GM21381 (cell line): ENCODE data around the gene GPX3.

Source experiments
- ATAC-seq: cut with Tn5 transposase; IDR thresholded peaks from one replicate; pipeline ENCODE4 v1.9.1; 2021; ENCODE audit warnings: mild to moderate bottlenecking, moderate library complexity; ENCODE audit not compliant: unreplicated experiment

Gene GPX3, protein sequence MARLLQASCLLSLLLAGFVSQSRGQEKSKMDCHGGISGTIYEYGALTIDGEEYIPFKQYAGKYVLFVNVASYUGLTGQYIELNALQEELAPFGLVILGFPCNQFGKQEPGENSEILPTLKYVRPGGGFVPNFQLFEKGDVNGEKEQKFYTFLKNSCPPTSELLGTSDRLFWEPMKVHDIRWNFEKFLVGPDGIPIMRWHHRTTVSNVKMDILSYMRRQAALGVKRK

DNA sequence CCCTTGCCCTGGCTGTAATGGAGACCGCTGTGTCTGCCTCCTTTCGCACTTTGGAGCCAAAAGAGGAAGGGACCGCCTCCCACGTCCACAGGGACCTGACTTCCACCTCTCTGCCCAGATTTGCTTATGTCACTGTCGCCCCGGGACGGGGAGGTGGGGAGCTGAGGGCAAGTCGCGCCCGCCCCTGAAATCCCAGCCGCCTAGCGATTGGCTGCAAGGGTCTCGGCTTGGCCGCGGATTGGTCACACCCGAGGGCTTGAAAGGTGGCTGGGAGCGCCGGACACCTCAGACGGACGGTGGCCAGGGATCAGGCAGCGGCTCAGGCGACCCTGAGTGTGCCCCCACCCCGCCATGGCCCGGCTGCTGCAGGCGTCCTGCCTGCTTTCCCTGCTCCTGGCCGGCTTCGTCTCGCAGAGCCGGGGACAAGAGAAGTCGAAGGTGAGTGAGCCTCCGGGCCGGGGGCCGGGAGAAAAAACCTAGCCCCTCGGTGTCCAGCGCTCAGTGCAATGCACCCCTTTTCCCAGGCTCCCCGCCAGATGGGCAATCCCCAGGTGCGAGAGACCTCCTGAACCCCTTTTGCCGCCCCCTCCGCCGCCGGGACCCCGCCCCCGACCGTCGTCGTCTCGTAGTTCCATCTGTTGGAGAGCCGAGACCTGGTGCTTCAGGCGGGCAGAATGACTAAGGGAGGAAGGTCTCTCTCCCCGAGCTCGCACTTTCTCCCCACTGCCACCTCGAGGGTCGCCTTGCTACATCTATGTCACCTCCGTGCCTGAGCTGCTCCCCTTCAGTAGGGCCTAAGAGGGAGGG is at the start of gene GPX3:
Gene GPX3 (plus strand): TSS at position 288 of the 807 bp plus-strand sequence. CDS start 64 bp downstream, at position 352.
- peak; percentile 67 for ATAC-seq

DNA sequence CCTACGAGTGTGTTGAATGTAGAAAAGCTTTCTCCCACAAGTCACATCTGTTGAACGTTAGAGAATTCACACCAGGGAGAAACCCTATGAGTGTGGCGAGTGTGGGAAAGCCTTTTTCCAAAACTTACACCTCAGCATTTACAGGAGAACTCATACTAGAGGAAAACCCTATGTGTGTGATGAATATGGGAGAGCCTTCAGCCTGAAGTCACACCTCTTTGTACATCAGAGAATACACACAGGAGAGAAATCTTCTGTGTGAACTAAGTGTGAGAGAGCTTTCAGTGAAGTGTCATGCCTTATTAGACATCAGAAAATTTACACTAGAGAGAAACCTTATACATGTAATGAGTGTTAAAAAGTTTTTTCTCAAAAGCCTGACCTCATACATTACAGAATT is 41.8 kb upstream of the GPX3 start:
- no peak for ATAC-seq

DNA sequence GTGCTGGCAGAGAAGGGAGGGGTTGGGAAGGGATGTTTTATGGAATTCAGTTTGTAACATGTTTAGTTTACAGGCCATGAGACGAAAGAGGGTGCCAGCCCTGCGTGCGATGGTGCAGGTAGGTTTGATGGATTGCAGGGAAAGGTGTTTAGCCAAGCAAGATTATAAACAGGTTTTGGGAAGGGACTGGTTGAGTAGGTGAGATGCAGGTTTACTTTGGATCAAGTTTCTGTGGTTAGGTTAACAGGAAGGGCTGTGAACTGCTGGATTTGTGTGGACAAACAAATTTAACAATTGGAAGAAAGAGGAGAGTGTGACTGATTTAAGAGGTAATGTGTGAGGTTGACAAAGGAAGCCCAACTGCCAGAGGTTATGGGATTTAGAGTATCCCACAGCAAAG is 32.6 kb upstream of the GPX3 start:
- no peak for ATAC-seq

DNA sequence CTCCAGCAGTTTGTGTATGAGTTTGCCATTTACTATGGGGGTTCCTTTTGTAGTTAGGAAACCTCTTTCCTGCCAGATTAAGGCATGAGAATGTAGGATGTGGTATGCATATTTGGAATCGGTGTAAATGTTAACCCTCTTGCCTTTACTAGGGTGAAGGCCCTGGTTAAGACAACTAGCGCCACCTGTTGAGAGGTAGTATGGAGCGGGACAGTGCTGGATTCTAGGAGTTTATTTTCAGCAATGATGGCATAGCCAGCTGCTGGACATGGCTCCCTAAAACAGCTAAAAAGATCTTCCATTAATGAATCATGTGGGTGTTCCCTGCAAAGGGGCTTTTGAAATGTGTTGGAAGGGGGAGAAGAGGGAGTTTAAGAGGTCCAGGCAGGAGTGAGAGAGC is 30.7 kb upstream of the GPX3 start:
- ATAC-seq = no peak

DNA sequence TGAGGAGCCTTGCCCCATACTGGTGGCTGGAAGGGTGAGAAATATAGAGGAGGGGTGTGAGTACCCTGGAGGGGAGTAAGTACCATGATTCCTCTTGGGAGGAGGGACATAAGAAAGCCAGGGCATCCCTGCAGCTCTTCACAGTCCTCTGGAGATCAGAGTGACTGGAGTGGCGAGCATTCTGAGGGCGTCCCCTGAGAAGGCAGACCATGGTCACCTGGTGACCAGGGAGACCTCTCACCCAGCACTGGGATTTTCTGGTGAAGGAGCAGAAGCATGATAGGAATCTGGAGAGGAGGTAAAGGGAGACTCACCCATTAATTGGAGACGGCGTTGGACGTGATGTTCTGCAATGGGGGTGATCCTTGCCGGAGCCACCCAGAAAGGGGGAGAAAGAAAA is 27.7 kb upstream of the GPX3 start:
- ATAC-seq = no peak

DNA sequence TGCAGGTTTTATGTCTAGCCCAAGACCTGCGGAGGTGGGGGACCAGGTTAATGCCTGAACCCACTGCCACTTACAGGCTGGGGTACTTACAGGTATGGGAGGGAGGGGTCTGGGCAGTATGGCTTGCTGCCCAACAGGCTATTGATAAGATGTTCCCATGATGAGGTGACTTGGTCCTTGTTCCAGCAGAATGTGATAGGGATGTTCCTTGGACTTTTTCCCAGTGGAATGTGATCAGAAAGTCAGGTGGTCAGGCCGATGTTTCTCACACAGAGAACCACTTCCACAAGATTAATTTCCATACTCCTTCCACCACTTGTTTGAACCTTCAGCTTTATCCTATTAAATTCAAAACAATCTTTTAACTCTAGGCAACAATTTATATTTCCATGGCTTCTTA is 27.0 kb upstream of the GPX3 start:
- no peak for ATAC-seq

DNA sequence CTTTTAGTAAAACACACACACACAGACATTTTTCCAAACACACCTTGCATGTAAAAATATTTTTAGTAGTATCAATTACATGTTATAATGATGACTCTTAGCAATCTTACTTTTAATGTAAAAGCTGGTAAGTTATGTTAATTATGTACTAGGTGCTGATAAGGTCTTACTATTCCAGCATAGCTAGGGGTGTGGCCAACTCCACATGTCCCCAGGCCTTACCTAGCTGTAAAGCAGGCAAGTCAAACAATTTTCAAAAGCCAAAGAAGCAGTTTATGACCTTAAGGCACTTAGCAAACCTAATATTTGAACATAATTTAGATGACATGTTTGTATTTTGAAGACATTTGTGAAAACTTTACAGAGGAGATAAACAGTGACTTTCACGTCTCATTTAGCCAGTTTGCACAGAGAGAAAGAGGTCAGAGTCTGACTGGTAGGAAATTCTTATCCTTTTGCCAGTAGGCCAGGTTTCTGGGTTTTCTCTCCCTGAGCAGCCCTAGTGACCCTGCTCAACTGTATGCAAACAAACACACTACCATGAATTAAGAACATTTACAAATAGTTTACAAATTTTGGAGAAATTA is 26.5 kb upstream of the GPX3 start:
- ATAC-seq = no peak

DNA sequence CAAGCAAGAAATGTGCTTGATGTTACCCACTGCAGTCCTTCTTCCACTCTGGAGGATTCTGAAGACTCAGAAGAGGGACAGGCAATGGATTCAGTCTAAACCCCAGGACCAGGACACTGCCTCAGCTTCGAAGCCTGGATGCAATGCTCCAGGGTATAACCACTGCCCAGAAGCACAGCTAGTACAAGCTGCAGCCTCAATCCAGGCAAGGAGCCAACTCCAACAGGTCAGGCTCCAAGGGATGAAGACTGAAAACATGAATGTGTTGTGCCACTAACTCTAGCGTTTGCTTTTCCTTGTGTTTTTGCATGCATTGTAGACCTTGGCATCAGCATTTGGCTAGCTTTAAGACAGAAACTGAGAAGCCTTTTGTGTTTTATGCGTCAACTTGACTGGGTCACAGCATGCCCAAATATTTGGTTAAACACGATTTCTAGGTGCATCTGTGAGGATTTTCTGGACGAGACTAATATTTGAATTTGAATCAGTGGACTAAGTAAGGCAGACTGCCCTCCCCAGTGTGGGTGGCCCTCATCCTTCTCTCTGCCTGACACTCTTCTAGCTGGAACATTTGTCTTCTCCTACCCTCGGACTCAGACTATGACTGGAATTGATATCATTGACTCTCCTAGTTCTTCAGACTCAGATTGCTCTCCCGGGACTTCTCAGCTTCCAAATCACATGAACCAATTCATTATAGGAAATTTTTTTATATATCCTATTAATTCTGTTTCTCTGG is 20.5 kb upstream of the GPX3 start:
- no peak for ATAC-seq

DNA sequence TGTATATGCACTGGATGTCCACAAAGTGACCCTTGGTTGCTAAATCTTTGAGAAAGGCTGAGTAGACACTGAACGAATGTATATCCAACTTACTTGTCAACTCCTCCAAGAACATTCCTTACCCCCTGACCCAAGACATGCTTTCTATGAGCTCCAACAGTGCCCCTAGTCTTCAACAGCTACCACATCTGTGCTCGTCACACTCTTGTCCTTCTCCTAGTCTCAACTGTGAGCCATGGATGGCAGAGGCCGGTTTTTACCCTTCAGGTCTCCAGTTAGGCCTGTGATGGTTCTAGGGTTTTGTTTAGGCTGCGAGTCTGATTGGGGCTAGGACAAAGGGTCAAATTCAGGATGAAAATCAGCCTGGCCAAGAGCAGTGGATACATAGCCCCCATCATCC is 19.0 kb upstream of the GPX3 start:
- no peak for ATAC-seq

DNA sequence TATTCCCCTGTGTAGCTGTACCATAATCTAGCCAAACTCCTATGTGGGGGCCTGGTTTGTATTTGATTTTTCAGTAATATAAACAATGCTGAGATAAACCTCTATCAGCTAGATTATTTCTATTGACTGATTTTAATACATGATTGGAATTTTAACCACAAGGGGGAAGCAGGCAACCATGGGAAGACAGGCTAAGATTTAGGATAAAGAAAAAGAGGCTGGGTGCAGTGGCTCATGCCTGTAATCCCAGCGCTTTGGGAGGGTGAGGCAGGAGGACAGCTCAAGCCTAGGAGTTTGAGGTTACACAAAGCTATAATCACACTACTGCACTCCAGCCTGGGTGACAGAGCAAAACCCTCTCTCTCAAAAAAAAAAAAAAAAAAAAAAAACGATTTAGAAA is 18.1 kb upstream of the GPX3 start:
- no peak for ATAC-seq

DNA sequence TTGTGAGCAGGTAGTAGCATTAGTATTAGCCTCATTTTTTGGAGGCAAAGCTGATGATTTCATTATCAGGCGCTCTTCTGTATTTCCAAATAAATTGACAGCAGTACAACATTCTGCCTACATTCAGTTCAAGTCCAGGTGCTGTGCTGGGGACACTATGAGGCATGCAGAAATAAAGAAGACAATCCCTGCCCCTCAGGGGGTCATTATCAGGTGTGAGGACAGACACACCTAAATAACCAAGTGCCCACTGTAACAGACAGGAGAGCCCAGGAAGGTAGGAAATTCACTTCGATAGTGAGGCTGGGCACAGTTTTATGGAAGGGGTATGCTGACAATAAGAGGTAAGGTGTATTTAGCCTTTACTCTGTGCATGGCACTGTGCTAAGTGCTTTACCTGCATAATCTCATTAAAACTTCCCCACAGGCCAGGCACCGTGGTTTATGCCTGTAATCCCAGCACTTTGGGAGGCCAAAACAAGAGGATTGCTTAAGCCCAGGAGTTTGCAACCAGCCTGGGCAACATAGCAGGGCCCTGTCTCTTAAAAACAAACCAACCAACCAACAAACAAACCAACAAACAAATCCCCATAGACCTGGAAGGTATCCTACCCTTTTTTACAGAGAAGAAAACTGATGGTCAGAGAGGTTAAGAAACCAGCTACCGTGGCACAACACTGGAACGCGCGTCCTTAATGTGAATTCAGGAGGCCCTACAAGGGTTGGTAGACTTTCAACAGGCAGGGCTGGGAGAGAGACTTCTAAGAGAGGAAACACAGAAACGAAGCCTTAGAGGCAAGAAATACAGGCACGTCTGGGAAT is 17.5 kb upstream of the GPX3 start:
- ATAC-seq = no peak

DNA sequence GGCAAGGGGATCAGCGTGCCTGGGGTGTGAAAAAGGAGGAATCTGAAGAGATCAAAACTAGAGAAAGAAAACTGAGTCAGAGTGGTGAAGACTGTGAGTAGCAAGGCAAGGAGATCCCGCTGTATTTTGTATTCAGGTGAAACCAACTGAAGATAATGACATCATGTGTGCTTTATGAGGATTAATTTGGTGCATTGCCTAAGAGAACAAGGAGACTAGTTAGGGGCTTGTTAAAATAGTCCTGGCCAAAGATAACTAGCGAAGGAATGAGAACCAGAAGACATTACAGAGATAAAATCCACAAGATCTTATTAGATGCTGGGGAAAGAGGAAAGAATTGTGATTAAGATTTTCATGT is 16.9 kb upstream of the GPX3 start:
- no peak for ATAC-seq

DNA sequence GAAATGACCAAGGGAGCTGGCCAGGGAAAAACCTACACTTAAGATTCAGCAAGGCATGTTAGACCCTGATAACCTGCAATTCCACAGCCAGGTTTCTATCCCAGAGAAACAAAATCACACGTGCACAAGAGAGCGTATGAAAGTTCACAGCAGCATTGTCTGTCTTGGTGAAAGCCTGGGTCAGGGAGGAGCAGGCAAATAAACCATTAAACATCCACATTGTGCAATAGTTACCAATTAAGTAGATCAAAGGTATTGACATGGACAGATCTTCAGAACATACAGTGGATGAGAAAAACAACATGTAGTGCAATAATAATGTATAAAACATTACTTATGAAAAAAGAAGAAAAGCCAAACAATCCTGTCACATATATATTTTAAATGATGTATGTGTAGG is 15.9 kb upstream of the GPX3 start:
- ATAC-seq = no peak

DNA sequence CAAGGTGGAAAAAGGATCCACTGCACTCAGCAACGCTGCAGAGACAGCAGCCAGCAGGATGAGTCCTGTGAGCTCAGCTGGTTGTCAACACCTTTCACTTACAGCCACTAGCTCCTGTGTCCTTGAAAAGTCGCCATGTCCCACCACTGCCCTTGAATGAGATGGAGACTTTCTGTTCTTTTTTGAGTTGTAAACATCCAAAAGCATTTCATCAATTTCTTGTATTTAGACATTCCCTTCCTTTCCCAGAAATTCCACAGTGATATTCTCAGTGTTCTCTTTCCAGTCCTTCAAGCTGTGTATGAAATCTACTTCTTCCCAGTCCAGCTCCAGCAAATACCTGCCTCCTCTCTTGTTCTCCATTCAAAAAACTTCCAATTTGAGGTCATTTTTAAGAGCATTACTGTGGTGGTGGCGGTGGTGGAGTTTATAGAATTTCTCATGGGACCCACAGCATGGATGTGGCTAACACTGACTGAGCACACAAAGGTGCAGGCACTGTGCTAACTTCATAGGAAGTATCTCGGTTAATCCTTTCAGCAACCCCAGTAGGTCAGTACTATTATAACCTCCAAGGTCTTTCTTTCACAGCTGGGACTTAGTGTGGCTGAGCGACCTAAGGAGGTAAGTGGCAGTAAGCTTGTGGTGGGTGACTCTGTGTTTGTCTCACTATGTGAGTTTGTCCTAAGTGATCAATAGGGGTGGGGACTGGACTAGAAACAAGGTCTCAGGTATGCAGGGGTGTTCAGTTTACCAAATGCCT is 15.0 kb upstream of the GPX3 start:
- ATAC-seq = no peak

DNA sequence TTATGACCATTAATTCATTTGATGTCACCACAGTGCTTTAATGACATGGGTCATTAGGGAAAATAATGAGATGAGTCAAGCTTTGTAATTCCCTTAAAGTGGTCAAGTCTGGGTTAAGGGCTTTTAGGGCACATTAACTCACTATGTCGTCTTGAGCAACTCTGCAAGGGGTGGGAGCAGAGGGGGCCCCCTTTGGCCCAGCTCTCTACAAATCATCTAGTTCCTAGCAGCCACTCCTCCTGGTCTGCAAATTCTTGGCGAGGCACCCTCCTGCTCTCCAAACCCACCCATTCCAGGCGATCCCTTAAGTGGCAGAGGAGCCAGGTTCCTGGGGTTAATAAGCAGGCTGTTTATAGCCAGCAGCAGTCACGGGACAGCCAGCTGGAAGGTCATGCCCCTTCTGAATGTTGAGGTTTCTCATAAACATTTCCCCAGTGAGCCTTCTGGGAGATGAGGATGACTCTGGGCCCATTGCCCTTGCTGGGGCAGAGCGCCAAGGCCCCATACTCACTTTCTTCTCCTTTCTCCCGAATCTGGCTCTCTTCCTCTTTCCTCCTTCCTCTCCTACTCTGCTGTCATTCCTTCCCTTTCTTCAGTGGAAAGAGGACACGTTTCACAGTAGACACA is 14.3 kb upstream of the GPX3 start:
- no peak for ATAC-seq

DNA sequence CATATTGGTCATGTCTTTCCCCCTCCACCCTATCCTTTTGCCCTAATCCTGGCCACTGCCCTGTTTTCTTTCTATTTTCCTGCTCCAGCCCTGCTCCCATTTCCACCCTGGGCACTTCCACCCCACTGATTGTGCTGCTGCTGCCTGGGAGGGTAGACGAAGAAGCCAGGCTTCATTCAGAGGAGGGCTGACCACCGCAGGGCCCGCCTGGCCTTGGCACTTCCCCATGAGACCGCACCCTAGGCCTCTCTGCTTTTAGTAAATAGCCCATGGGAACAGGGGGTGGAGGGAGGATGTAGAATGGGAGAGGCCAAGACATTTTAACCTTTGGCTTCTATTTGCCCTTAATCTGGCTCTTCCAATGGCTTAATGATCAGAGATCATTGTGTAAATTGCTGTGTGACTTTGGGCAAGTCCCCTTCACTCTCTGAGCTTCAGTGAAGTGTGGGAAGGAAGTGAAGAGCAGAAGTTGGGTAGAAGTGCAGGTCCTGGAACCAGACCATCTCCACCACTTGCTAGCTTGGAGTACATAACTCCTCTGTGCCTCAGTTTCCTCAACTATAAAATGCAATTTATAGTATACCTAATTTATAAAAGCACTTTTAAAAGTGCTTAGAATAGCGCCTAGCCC is 13.6 kb upstream of the GPX3 start:
- ATAC-seq = no peak

DNA sequence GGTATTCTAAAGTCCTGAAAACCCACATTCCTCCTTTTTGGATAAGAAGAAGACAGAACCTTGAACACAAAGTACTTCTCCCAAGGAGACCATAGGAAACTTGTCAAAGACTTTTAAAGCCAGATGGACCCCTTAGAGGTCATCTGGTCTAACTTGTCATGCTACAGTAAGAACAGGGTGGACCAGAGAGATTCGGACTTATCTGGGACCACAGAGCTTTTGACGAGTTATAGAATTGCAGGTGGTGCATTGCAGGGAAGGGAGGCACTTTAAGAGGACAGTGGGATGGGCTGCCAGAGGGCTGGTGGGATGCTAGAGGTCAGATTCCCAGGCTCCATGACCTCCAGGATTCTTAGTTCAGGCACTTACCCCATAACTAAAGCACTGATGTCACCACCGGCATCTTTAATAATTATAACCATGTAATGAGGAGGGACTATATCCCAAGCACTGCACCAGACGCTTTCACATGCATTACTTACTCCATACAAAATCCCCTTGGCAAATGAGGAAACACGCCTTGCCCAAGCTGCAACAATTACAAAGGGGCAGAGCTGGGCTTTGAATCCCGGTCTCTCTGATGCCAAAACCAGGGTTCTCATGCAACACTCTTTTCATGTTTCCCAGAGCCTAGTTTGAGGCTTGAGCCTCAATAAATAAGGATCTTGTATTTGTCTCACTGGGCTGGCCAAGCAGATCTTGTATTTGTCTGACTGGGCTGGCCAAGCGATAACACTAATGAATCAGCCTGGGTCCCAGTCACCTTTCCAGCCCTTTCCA is 12.8 kb upstream of the GPX3 start:
- no peak for ATAC-seq

DNA sequence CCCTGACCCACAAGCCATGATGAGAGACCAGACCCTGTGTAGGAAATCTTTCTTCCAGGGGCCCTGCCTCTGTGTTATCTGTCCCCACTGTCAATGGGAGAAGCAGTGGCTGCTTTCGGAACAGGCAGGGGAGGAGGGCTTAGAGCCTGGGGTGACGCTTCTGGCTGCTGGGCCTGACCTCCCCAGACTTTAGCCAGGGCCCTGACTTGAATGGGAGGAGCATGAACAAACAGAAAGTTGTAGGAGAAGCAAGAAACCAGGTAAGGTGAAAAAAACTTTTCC is 12.2 kb upstream of the GPX3 start:
- ATAC-seq = no peak

DNA sequence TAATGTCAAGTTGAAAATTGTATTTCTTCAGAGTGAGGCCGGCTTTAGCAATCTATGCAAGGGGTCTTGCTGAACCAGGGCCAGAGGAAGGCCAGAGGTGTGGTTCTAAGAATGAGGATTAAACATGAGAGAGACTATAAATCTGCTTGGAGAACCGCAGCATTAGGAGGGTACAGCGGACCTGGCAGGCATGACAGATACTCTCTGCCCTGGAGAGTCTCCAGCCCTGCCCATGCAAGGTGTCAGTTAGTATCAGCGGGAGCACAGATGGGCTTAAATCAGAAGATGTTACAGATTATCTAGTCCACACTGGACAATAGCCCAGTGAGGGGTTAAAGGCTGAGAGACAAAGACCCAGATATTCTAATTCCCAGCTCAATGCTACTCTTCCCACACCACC is 11.5 kb upstream of the GPX3 start:
- ATAC-seq = no peak
